HG03342 (cell line): ENCODE data around the gene NUP188.

Experiments used
- ATAC-seq: cut with Tn5 transposase; IDR thresholded peaks from one replicate; pipeline ENCODE4 v1.9.1; 2021; ENCODE audit warnings: mild to moderate bottlenecking, moderate library complexity; ENCODE audit not compliant: unreplicated experiment

The NUP188 gene

GRCh38 chr9:129005336-129005997 lies 58.0 kb downstream of the NUP188 start:
- no peak for ATAC-seq

GRCh38 chr9:129006328-129007034 lies 59.0 kb downstream of the NUP188 start:
- ATAC-seq = no peak

- no peak for ATAC-seq
Observed at GRCh38 chr9:129007035-129007765, 59.7 kb downstream of the NUP188 start.

GRCh38 chr9:129007766-129008468 lies 60.4 kb downstream of the NUP188 start:
- no peak for ATAC-seq

- no peak for ATAC-seq
Observed at GRCh38 chr9:129008469-129008965, 61.0 kb downstream of the NUP188 start.

- ATAC-seq = no peak
Observed at GRCh38 chr9:129008986-129009583, 61.6 kb downstream of the NUP188 start.

GRCh38 chr9:129009584-129010141 lies 62.2 kb downstream of the NUP188 start:
- ATAC-seq = no peak

- ATAC-seq = no peak
Observed at GRCh38 chr9:129010267-129010975, 62.9 kb downstream of the NUP188 start.

GRCh38 chr9:129011170-129011569 lies 63.7 kb downstream of the NUP188 start:
- ATAC-seq = no peak

- ATAC-seq = no peak
Observed at GRCh38 chr9:129011761-129012181, 64.3 kb downstream of the NUP188 start.

- ATAC-seq = no peak
Observed at GRCh38 chr9:129012343-129012742, 64.8 kb downstream of the NUP188 start.

- ATAC-seq = no peak
Observed at GRCh38 chr9:129012893-129013448, 65.5 kb downstream of the NUP188 start.

GRCh38 chr9:129013674-129014073 lies 66.2 kb downstream of the NUP188 start:
- no peak for ATAC-seq

GRCh38 chr9:129014124-129014523 lies 66.6 kb downstream of the NUP188 start:
- no peak for ATAC-seq

- ATAC-seq = no peak
Observed at GRCh38 chr9:129014608-129015007, 67.1 kb downstream of the NUP188 start.

- ATAC-seq = no peak
Observed at GRCh38 chr9:129021091-129021490, 73.6 kb downstream of the NUP188 start.

GRCh38 chr9:129022037-129022436 lies 74.5 kb downstream of the NUP188 start:
- no peak for ATAC-seq

- no peak for ATAC-seq
Observed at GRCh38 chr9:129023036-129023907, 75.8 kb downstream of the NUP188 start.

GRCh38 chr9:129023908-129024233 lies 76.4 kb downstream of the NUP188 start:
- no peak for ATAC-seq
